Measurements from ENCODE around the gene RIBC2.
"Not testable (repeated sequence)": the region's sequence is repeated elsewhere in the genome, so short reads cannot be mapped to it uniquely, and the experiment has no call there.

The RIBC2 gene

DNA sequence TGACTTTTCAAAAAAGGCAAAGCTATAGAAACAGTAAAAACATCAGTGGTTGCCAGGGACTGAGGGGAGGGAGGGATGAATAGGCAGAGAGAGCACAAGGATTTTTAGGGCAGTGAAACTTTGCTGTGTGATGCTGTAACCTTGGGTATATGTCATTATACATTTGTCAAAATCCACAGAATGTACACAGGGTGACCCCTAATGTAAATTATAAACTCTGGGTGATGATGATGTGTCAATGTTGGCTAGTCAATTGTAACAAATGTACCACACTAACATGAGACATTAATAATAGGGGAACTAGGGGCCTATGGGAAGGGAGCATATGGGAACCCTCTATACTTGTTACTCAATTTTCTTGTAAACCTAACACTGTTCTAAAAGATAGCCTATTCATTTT, 24.8 kb downstream of the RIBC2 start:
- no peak for DNase-seq (ENCODE audit: low read depth)
- no peak overlapping the region for H3K4me3 ChIP-seq (ENCODE audit: low read depth, low read length)
- TF ChIP-seq, protein P1, sequence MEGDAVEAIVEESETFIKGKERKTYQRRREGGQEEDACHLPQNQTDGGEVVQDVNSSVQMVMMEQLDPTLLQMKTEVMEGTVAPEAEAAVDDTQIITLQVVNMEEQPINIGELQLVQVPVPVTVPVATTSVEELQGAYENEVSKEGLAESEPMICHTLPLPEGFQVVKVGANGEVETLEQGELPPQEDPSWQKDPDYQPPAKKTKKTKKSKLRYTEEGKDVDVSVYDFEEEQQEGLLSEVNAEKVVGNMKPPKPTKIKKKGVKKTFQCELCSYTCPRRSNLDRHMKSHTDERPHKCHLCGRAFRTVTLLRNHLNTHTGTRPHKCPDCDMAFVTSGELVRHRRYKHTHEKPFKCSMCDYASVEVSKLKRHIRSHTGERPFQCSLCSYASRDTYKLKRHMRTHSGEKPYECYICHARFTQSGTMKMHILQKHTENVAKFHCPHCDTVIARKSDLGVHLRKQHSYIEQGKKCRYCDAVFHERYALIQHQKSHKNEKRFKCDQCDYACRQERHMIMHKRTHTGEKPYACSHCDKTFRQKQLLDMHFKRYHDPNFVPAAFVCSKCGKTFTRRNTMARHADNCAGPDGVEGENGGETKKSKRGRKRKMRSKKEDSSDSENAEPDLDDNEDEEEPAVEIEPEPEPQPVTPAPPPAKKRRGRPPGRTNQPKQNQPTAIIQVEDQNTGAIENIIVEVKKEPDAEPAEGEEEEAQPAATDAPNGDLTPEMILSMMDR (IDR thresholded peaks at IDR 0.05; ENCODE audit: low read depth, low read length, missing control alignments), result no peak

DNA sequence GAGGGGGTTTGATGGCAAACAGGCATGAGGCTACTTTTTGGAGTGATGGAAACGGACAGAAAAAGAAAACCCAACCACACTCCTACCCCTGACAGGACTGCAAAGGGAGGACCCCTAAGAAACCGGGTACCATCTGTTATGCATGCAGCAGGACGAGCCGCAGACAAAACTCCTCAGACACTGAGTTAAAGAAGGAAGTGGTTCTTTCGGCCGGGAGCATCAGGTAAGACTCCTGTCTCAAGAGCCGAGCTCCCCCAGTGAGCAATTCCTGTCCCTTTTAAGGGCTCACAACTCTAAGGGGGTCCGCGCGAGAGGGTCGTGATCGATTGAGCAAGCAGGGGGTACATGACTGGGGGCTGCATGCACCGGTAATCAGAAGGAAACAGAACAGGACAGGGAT, 27.2 kb downstream of the RIBC2 start:
- H3K4me3 ChIP-seq (ENCODE audit: low read depth, low read length); DNase-seq (ENCODE audit: low read depth): not testable (repeated sequence)

DNA sequence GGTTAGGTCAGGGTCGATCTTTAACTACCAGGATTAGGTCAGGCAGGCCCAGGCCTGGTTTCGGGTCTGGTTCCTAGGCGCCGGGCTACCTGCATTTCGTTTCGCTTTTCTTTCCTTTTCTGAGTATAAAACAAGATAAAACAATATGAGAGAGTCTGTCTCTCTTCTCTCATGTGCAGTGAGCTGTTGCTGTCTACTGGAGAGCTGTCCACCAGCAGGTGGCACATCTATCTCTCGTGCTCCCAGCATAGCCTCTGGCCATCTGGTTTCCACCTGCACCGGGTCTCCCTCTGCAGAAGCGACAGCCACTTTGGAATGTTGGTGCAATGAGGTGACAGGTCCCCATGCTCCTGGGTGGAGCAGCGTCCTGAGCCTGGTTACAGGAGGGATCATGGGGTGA, 27.6 kb downstream of the RIBC2 start:
- DNase-seq (ENCODE audit: low read depth), result no peak
- TF ChIP-seq, protein P1 (IDR thresholded peaks at IDR 0.05; ENCODE audit: low read depth, low read length, missing control alignments), result peak; percentile 57
- no peak overlapping the region for H3K4me3 ChIP-seq (ENCODE audit: low read depth, low read length)

DNA sequence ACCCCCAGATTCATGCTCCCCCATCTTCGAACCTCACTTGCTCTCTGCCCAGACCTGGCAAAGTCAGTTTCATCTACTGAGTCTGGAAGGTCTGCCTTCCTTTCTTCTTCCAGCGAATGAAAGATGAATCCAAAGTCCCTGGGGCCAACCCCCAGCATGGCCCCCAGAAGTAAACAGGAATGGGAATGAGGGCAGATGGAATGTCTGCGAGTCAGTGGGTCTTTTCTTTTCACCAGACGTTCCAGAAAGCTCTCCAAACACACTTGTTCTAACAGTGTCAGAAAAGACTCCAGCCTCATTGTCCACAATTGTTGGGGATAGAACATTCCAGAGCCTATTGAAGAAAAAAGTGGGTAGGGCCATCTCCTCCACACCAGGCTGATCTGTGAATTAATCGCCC, 28.6 kb downstream of the RIBC2 start:
- DNase-seq (ENCODE audit: low read depth), result no peak
- no peak overlapping the region for H3K4me3 ChIP-seq (ENCODE audit: low read depth, low read length)
- TF ChIP-seq, protein P1 (IDR thresholded peaks at IDR 0.05; ENCODE audit: low read depth, low read length, missing control alignments), result no peak

DNA sequence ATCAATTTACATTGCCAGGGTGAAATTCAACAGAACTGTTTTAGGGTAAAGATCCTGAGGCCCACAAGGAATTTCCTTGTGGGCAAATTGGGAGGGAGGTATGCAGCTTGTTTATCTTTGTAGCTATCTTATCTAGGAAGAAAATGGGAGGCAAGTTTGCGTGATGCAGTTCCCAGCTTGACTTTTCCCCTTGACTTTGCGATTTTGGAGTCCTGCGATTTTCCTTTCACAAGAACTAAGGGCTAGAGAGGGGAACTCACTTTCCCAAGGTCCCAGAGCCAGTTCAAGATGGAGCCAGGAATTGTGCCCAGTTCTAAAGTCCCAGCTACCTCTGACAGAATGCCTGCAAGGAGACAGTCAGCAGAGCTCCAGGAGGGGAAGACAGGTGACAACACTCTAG, 30.7 kb downstream of the RIBC2 start:
- H3K4me3 ChIP-seq (ENCODE audit: low read depth, low read length), result no peak overlapping the region
- TF ChIP-seq, protein P1 (IDR thresholded peaks at IDR 0.05; ENCODE audit: low read depth, low read length, missing control alignments), result no peak

DNA sequence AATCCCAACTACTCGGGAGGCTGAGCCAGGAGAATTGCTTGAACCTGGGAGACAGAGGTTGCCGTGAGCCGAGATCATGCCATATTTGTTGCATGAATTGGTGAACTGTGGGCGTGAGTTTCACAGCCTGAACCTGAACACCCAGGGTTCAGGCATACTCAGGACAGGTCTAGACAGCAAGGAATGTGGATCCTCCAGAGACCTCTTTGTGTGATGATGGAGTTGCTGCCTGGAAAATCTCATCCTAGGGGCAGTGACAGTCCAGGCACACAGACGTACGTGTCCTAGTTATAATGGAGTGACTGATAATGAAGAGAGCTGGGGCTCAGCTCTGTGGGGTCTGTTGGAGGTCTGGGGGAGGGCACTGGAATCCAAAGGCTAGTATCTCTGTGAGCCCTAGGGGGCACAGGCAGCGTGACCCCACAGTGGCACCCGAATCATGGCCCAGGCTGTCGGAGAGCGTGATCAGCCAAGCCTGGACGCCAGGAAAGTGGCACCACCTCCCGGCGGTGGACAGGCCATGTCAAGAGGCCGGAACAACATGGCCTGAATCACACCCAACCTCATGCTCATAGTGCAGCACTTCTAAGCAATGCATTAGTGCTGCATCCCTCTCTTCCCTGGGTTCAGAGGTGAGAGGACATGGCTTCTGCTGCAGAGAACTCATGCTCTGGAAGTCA, 31.7 kb downstream of the RIBC2 start:
- no peak for DNase-seq (ENCODE audit: low read depth)
- TF ChIP-seq, protein P1 (IDR thresholded peaks at IDR 0.05; ENCODE audit: low read depth, low read length, missing control alignments), result no peak
- no peak overlapping the region for H3K4me3 ChIP-seq (ENCODE audit: low read depth, low read length)

More for the DNA sequence above, 30.7 kb downstream of the RIBC2 start:
- DNase-seq (ENCODE audit: low read depth), result no peak

DNA sequence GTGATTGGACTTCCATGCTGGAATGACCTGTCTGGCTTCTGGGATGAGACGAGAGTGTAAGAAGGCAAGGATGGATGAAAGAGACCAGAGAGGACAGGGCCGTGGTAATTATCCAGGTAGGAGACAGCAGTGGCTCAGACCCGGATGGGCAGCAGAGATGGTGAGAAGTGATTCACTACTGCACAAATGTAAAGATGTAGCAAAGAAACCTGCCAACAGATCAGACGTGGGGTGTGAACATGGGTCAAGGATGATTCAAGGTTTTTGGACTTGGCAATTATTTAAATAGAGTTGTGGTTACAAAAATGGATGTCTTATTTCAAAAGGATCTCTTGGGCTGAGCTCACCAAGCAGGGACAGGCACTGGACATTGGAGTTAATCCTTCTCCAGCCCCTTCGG, 32.7 kb downstream of the RIBC2 start:
- no peak for DNase-seq (ENCODE audit: low read depth)
- TF ChIP-seq, protein P1 (IDR thresholded peaks at IDR 0.05; ENCODE audit: low read depth, low read length, missing control alignments), result no peak
- no peak overlapping the region for H3K4me3 ChIP-seq (ENCODE audit: low read depth, low read length)

DNA sequence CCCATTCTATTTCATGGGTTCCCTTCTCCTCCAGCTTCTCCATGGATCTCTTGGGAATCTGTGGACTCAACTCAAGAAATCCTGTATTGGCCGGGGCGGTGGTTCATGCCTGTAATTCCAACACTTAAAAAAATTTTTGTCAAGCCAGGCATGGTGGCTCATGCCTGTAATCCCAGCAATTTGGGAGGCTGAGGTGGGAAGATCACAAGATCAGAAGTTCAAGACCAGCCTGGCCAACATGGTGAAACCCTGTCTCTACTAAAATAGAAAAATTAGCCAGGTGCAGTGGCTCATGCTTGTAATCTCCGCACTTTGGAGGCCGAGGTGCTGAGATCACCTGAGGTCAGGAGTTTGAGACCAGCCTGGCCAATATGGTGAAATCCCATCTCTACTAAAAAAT, 34.1 kb downstream of the RIBC2 start:
- not testable (repeated sequence) for DNase-seq (ENCODE audit: low read depth)

More for the DNA sequence above, 34.1 kb downstream of the RIBC2 start:
- not testable (repeated sequence) for H3K4me3 ChIP-seq (ENCODE audit: low read depth, low read length)
